ENCODE data around the gene BEST4.
A peak's percentile ranks its signal among the peaks of the same experiment; 100 is the strongest.
"Not testable (repeated sequence)": the region's sequence is repeated elsewhere in the genome, so short reads cannot be mapped to it uniquely, and the experiment has no call there.

Gene BEST4

GRCh38 chr1:44776730-44777068 lies 11.3 kb downstream of the BEST4 start:
- no peak for DNase-seq

GRCh38 chr1:44775930-44776729 lies 11.8 kb downstream of the BEST4 start:
- DNase-seq = no peak

GRCh38 chr1:44775078-44775929 lies 12.7 kb downstream of the BEST4 start, which contains the start of gene RPS8:
Gene RPS8 (plus strand): TSS chr1:44775540. CDS start chr1:44775597, 57 bp downstream.
- DNase-seq = peak; percentile 85

- DNase-seq = not testable (repeated sequence)
These were observed 21.5 kb downstream of the BEST4 start for GRCh38 chr1:44766421-44766820.

GRCh38 chr1:44760876-44761275 lies 27.1 kb downstream of the BEST4 start:
- no peak for DNase-seq

GRCh38 chr1:44759077-44759476 lies 28.9 kb downstream of the BEST4 start:
- DNase-seq = no peak

GRCh38 chr1:44757420-44757819 lies 30.6 kb downstream of the BEST4 start:
- DNase-seq = no peak

- DNase-seq = no peak
These were observed 40.1 kb downstream of the BEST4 start for GRCh38 chr1:44747878-44748277.

- no peak for DNase-seq
These were observed 44.8 kb downstream of the BEST4 start for GRCh38 chr1:44743211-44743610.

GRCh38 chr1:44740179-44740617 lies 47.8 kb downstream of the BEST4 start:
- DNase-seq = no peak

- DNase-seq = peak; percentile 92
These were observed 48.4 kb downstream of the BEST4 start, which contains the start of gene KIF2C for GRCh38 chr1:44739307-44740178. Gene KIF2C (plus strand): TSS chr1:44739837. CDS start chr1:44739933, 96 bp downstream.

GRCh38 chr1:44738953-44739306 lies 49.0 kb downstream of the BEST4 start:
- not testable (repeated sequence) for DNase-seq

GRCh38 chr1:44735992-44736391 lies 52.0 kb downstream of the BEST4 start:
- no peak for DNase-seq

GRCh38 chr1:44733784-44734183 lies 54.2 kb downstream of the BEST4 start:
- DNase-seq = no peak
